ENCODE data around the gene CA5A. TPM values are rescaled to one million over a fixed set of nuclear protein-coding genes. Genes with fewer than 3 reads are reported as not detected.
A peak's percentile ranks its signal among the peaks of the same experiment; 100 is the strongest.

The CA5A gene
- total RNA-seq, 1 donor from 2014 or later = 0.72 TPM

GRCh38 chr16:87838643-87839541, 97.4 kb downstream of the CA5A start:
- DNase-seq (ENCODE audit: low spot score) = peak; percentile 71

Other genes with a start within 250 kb of the CA5A start
- gene KLHDC4, start 170.5 kb downstream of the CA5A start, total RNA-seq (ENCODE audit: insufficient read depth, low replicate concordance) = 35.9 TPM
- gene SLC7A5, start 67.0 kb downstream of the CA5A start, total RNA-seq (ENCODE audit: insufficient read depth, low replicate concordance) = 4.3 TPM
- gene BANP, start 14.9 kb upstream of the CA5A start, total RNA-seq (ENCODE audit: insufficient read depth, low replicate concordance) = 27.2 TPM